Type B pancreatic cell (in vitro differentiated cells): ENCODE results near the gene GIGYF1. TPM values are rescaled to one million over a fixed set of nuclear protein-coding genes. Genes with fewer than 3 reads are reported as not detected.
A peak's percentile ranks its signal among the peaks of the same experiment; 100 is the strongest.

Experiments
- DNase-seq: peaks from one replicate; pipeline ENCODE4 v3.0.0; 2021; ENCODE audit warnings: mixed read lengths; ENCODE audit not compliant: unreplicated experiment; ENCODE audit errors: extremely low spot score
- H3K27ac Mint-ChIP-seq: 2 replicates; pipeline ENCODE4 v1.8.0; 2021; ENCODE audit warnings: mild to moderate bottlenecking, mixed read lengths
- H3K27me3 Mint-ChIP-seq: 2 replicates; pipeline ENCODE4 v1.8.0; 2021; ENCODE audit warnings: mixed read lengths
- H3K36me3 Mint-ChIP-seq: 2 replicates; pipeline ENCODE4 v1.8.0; 2021; ENCODE audit warnings: mixed read lengths
- H3K4me1 Mint-ChIP-seq: one replicate; pipeline ENCODE4 v1.8.0; 2021; ENCODE audit warnings: mixed read lengths; ENCODE audit not compliant: unreplicated experiment
- H3K4me3 Mint-ChIP-seq: 2 replicates; pipeline ENCODE4 v1.8.0; 2021; ENCODE audit warnings: mild to moderate bottlenecking, mixed read lengths
- H3K9me3 Mint-ChIP-seq: 2 replicates; pipeline ENCODE4 v1.8.0; 2021; ENCODE audit warnings: mixed read lengths
- CTCF ChIP-seq: fragments of 200-600 bp; sonication (generic); conservative IDR thresholded peaks from 2 replicates; pipeline ENCODE4 v1.5.0; 2021; ENCODE audit warnings: antibody characterized with exemption, mild to moderate bottlenecking
- total RNA-seq: library from RNA; stranded (reverse); gene quantifications from 2 replicates; pipeline ENCODE4 v1.2.1, GENCODE V29; 2021; ENCODE audit warnings: low replicate concordance

Gene GIGYF1
- total RNA-seq, 1 donor from 2014 or later, result 79.4 TPM

- Mint-ChIP-seq H3K27me3 (no peaks in the 10 kb centered on the region), H3K4me1 (peaks cover 10% of the 10 kb centered on the region), H3K4me3 (no peak overlapping the region), H3K36me3 (peaks cover 3% of the 10 kb centered on the region), H3K27ac (no peak overlapping the region), H3K9me3 (no peaks in the 10 kb centered on the region)
- DNase-seq, result no peak
- TF ChIP-seq CTCF, result no peak
These were observed 12.4 kb downstream of the GIGYF1 start for GRCh38 chr7:100681491-100682227.

- peaks cover 10% of the 10 kb centered on the region for H3K4me1 Mint-ChIP-seq
- no peak overlapping the region for H3K4me3 Mint-ChIP-seq
- no peaks in the 10 kb centered on the region for H3K27me3 Mint-ChIP-seq
- H3K36me3 Mint-ChIP-seq, result peaks cover 3% of the 10 kb centered on the region
- DNase-seq, result no peak
- H3K9me3 Mint-ChIP-seq, result no peaks in the 10 kb centered on the region
- no peak for TF ChIP-seq CTCF
- H3K27ac Mint-ChIP-seq, result peak overlapping the region; percentile 71
These were observed 13.3 kb downstream of the GIGYF1 start for GRCh38 chr7:100680576-100681271.

DNA sequence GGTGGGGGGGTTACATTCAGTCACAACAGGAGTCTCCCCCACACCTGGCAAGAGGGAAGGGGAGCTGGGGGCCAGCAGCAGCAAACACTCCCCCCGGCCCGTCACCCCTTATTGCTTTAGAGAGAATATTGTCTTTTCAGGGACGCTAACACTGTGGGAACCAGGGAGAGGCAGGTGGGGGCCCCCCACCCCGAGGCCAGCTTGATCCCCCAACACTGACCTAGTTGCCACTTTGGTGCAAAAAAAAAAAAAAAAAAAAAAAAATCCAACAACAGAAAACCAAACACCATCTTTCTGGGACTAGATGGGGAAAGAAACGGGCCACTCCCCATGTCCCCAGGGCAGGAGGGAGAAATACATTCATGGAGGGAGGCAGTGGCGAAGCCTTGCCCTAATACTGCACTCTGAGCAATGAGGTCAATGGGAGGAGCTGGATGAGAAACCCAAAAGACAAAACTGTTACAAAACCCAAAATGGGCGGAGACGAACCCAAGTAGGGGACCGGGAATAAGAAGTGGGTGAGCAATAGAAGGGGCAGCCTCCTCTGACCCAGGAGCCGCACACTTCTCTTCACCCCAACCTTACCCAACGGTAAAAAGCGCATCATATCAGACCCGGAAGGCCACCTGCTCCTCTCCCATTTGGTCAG is 14.0 kb downstream of the GIGYF1 start:
- Mint-ChIP-seq H3K27ac (peak overlapping the region; percentile 71), H3K36me3 (peaks cover 3% of the 10 kb centered on the region), H3K9me3 (no peaks in the 10 kb centered on the region), H3K4me3 (peak overlapping the region; percentile 46), H3K4me1 (peaks cover 10% of the 10 kb centered on the region), H3K27me3 (no peaks in the 10 kb centered on the region)
- no peak for TF ChIP-seq CTCF
- DNase-seq, result no peak

GRCh38 chr7:100679129-100679926 is 14.7 kb downstream of the GIGYF1 start:
- Mint-ChIP-seq H3K4me3 (no peak overlapping the region), H3K9me3 (no peaks in the 10 kb centered on the region), H3K4me1 (peaks cover 10% of the 10 kb centered on the region), H3K27me3 (no peaks in the 10 kb centered on the region), H3K27ac (no peak overlapping the region), H3K36me3 (peaks cover 3% of the 10 kb centered on the region)
- TF ChIP-seq CTCF, result no peak
- DNase-seq, result no peak

- Mint-ChIP-seq H3K36me3 (peaks cover 3% of the 10 kb centered on the region), H3K4me1 (peaks cover 10% of the 10 kb centered on the region), H3K27me3 (no peaks in the 10 kb centered on the region), H3K9me3 (no peaks in the 10 kb centered on the region), H3K27ac (peak overlapping the region; percentile 61), H3K4me3 (peak overlapping the region; percentile 67)
- no peak for DNase-seq
- no peak for TF ChIP-seq CTCF
These were observed 15.6 kb downstream of the GIGYF1 start for GRCh38 chr7:100678291-100678984.
